Cardiac muscle cell (in vitro differentiated cells and primary cell): ENCODE measurements around the gene RPL36A. TPM values are rescaled to one million over a fixed set of nuclear protein-coding genes. Genes with fewer than 3 reads are reported as not detected.

ENCODE experiments used
- DNase-seq, 2 donors: peaks; one replicate each; pipeline versions ENCODE4 v3.0.0 to v3.0.0-alpha.2; 2010 to 2017; ENCODE audit warnings: low read depth in 1 of 2, low spot score in 1 of 2
- H3K27ac ChIP-seq: fragments of 200-600 bp; sonication (generic); 2 replicates; pipeline ENCODE4 v1.5.1; 2016
- H3K27me3 ChIP-seq: fragments of 200-600 bp; sonication (generic); 2 replicates; pipeline ENCODE4 v1.6.0; 2016; ENCODE audit warnings: control low read depth
- H3K36me3 ChIP-seq: fragments of 200-600 bp; sonication (generic); 2 replicates; pipeline ENCODE4 v1.5.1; 2016; ENCODE audit warnings: control low read depth
- H3K4me1 ChIP-seq: fragments of 200-600 bp; sonication (generic); 2 replicates; pipeline ENCODE4 v1.8.1; 2017; ENCODE audit warnings: low read depth, mild to moderate bottlenecking, mixed run types
- H3K4me3 ChIP-seq: fragments of 200-600 bp; sonication (generic); 2 replicates; pipeline ENCODE4 v1.5.1; 2016; ENCODE audit warnings: mild to moderate bottlenecking
- H3K9me3 ChIP-seq: fragments of 200-600 bp; sonication (generic); 2 replicates; pipeline ENCODE4 v1.5.1; 2017; ENCODE audit warnings: low read depth, mild to moderate bottlenecking, control low read depth
- polyA plus RNA-seq: library from polyadenylated mRNA; unstranded; fragments of >200 nt; fragmentation: Nextera tagmentation; extraction: Ambion mirVana; gene quantifications from 2 replicates; pipeline ENCODE4 v1.2.1, GENCODE V29; 2016
- total RNA-seq: library from RNA; depleted of rRNA; stranded (reverse); fragments of >200 nt; gene quantifications from 2 replicates; pipeline ENCODE4 v1.2.3, GENCODE V29; 2016
- TF ChIP-seq, protein P1 (sequence below): IDR thresholded peaks from 2 replicates; pipeline ENCODE4 v1.5.1; 2012; ENCODE audit warnings: low read depth, mild to moderate bottlenecking, low read length

Gene RPL36A
- total and polyA plus RNA-seq, 2 experiments from 2014 or later: 293 to 4,744 TPM

DNA sequence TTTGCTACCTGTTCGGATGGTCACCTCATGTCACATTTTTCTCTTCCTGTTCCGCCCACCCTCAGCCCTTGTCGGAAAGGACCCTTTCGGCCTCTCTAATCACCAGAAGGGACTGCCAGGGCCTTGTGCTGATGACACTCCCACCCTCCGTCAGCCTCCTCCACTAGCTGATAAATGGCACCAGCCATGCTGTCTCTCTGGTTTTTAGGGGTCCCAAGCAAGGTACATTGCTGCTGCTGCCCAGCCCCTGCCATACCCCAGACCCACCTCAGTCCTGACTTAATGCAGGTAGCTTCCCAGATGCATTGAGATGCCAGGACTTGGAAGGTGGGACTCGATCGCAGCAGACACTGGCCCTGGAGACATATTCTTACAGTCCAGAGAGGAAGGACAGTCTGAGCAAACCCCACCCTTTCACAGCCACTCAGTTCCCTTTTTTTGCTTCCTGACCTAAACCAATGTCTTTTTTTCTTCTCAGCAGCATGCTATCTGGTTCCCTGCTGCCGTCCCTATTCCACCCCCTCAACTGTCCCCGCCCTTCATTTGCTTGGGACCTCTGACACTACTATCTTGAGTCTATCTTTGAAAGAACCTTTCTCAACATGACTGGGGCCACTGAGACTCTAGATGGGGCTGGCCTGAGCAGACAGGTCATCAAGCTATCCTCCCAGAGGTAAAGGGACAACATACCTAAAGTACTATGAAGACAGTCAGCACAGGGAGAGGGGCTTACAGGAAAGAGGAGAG, 4.8 kb upstream of the RPL36A start, which contains the start of gene BTK:
Gene BTK (minus strand): TSS at position 397 of the 747 bp plus-strand sequence. CDS start 10,907 bp downstream, outside the sequence.
- TF ChIP-seq, protein P1, sequence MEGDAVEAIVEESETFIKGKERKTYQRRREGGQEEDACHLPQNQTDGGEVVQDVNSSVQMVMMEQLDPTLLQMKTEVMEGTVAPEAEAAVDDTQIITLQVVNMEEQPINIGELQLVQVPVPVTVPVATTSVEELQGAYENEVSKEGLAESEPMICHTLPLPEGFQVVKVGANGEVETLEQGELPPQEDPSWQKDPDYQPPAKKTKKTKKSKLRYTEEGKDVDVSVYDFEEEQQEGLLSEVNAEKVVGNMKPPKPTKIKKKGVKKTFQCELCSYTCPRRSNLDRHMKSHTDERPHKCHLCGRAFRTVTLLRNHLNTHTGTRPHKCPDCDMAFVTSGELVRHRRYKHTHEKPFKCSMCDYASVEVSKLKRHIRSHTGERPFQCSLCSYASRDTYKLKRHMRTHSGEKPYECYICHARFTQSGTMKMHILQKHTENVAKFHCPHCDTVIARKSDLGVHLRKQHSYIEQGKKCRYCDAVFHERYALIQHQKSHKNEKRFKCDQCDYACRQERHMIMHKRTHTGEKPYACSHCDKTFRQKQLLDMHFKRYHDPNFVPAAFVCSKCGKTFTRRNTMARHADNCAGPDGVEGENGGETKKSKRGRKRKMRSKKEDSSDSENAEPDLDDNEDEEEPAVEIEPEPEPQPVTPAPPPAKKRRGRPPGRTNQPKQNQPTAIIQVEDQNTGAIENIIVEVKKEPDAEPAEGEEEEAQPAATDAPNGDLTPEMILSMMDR: no peak
- Histone ChIP-seq H3K9me3 (no peaks in the 10 kb centered on the region), H3K36me3 (no peaks in the 10 kb centered on the region), H3K27ac (no peak within 1 kb of the TSS), H3K4me3 (no peak within 1 kb of the TSS), H3K27me3 (no peaks in the 10 kb centered on the region), H3K4me1 (no peaks in the 10 kb centered on the region)
- no peak for DNase-seq

DNA sequence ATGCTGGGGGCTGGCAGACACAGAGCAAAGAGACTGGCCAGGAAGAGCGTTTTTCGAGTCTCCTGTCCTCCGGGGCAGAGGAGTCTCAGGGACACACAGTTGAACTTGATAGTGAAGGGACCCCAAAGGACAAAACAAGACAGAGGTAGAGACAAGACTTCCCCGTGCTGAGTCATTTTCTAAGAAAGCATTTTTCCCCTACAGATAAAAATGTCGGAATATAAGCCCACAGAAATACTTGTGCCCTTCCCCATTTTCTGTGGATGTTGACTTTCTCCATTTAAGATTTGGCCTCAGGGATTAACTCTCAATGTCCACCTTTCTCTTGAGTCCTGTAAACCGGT, 4.3 kb upstream of the RPL36A start:
- TF ChIP-seq, protein P1: no peak
- DNase-seq: no peak
- Histone ChIP-seq H3K9me3 (no peaks in the 10 kb centered on the region), H3K27me3 (no peaks in the 10 kb centered on the region), H3K27ac (no peak overlapping the region), H3K4me1 (no peaks in the 10 kb centered on the region), H3K4me3 (no peak overlapping the region), H3K36me3 (no peaks in the 10 kb centered on the region)

DNA sequence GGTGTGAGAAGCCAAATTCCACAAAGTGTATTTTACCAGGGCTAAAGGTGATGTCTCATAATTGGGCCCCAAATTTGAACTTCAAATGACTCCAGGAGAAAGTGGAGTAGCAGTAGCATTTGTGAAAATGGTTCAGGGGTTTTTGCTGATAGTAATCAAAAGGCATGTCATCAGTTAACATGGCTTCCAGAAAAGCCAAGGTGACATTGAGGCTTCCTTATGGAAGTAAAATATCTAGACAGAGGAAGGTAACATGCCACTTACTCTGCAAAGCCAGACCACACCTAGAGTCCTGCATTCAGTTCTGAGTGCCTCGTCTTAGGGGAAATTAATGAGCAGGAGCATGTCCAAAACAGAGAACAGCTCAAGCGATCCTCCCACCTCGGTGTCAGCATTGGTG, 2.2 kb upstream of the RPL36A start:
- Histone ChIP-seq H3K27ac (no peak overlapping the region), H3K4me1 (no peaks in the 10 kb centered on the region), H3K36me3 (peaks cover 4% of the 10 kb centered on the region), H3K27me3 (no peaks in the 10 kb centered on the region), H3K4me3 (no peak overlapping the region), H3K9me3 (no peaks in the 10 kb centered on the region)
- DNase-seq: no peak
- TF ChIP-seq, protein P1: no peak

DNA sequence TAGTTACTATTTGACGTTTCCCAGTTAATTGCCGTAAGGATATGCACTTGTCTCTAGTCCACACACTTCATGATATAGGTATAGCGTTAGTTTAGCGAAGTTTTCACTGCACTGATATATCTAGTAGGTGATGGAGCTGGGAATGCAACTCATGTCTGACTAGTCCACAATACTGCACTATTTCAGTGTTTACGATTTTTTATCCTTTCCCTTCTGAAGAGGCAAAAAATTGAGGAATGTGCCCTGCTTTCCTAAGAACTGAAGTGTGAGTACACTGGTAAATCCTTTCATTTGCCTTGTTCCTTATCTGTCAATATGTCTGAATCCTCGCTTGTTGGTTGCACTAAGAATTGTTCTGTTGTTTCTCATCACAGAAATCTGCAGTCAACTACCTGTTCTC, 1.0 kb downstream of the RPL36A start:
- no peak for DNase-seq
- H3K36me3 ChIP-seq: peaks cover 6% of the 10 kb centered on the region
- peak overlapping the region; percentile 78 for H3K4me3 ChIP-seq
- peak overlapping the region; percentile 70 for H3K27ac ChIP-seq
- H3K9me3 ChIP-seq: no peaks in the 10 kb centered on the region
- TF ChIP-seq, protein P1: no peak
- no peaks in the 10 kb centered on the region for H3K4me1 ChIP-seq
- no peaks in the 10 kb centered on the region for H3K27me3 ChIP-seq

DNA sequence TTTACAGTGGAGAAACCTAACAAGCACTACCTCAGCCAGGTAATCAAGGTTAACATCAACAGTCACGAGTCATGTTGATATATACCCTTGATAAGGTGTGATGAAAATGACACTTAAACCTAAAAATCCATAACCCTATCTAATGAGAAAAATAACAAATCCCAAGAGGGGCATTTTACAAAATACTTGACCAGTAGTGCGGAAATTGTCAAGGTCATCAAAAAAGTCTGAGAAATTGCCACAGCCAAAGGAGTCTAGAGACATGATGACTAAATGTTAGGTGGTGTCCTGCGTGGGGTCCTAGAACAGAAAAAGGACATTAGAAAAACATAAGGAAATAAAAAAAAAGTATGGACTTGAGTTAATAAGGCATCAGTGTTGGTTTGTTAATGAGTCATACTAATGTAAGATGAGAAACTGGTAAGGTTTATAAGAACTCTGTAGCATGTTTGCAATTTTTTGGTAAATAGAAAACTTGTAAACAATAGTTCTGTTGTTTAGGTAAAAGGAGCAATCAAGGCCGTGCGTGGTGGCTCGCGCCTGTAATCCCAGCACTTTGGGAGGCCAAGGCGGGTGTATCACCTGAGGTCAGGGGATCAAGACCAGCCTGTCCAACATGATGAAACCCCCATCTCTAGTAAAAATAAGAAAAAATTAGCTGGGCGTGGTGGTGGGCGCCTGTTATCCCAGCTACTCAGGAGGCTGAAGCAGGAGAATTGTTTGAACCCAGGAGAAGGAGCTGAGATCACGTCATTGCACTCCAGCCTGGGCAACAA, 2.9 kb downstream of the RPL36A start:
- peaks cover 6% of the 10 kb centered on the region for H3K36me3 ChIP-seq
- DNase-seq: no peak
- H3K27ac ChIP-seq: no peak overlapping the region
- no peak overlapping the region for H3K4me3 ChIP-seq
- peaks cover 4% of the 10 kb centered on the region for H3K4me1 ChIP-seq
- TF ChIP-seq, protein P1: no peak
- no peaks in the 10 kb centered on the region for H3K9me3 ChIP-seq
- no peaks in the 10 kb centered on the region for H3K27me3 ChIP-seq
